HEK293 (cell line): ENCODE results near the gene PIK3R2.

ENCODE experiments used
- CTCF ChIA-PET: fragments of 350-600 bp; formaldehyde crosslinking; extraction: SDS; loops from one replicate; lab custom pipeline; 2021; ENCODE audit warnings: antibody characterized with exemption; lab: Yijun Ruan, JAX
- POLR2A ChIA-PET: fragments of 300-600 bp; formaldehyde crosslinking; extraction: SDS; loops from one replicate; lab custom pipeline; 2020; ENCODE audit warnings: antibody characterized with exemption, inconsistent platforms; lab: Yijun Ruan, JAX
- H3K27ac ChIP-seq: fragments of 200-500 bp; sonication (Bioruptor generic); 2 replicates; pipeline ENCODE4 v1.5.1; 2014; ENCODE audit warnings: low read depth, low read length, control low read depth, inconsistent platforms; ENCODE audit errors: extremely low read depth
- H3K36me3 ChIP-seq, 2 experiments: fragments of 200-500 bp in 1 of 2; sonication (Bioruptor generic) in 1 of 2; 1 replicate in 1 of 2; 2 replicates in 1 of 2; pipeline ENCODE4 v1.5.1; 2014 to 2017; ENCODE audit warnings: inconsistent platforms in 2 of 2, low read length in 2 of 2; ENCODE audit not compliant: control insufficient read depth in 2 of 2, insufficient read depth in 1 of 2
- H3K4me1 ChIP-seq: fragments of 200-500 bp; sonication (Bioruptor generic); 2 replicates; pipeline ENCODE4 v1.5.1; 2014; ENCODE audit warnings: mild to moderate bottlenecking, low read length, inconsistent platforms; ENCODE audit not compliant: control insufficient read depth, insufficient read depth
- H3K4me3 ChIP-seq: 2 replicates; pipeline ENCODE4 v1.5.1; 2011; ENCODE audit warnings: low read depth, mild to moderate bottlenecking, control low read depth, low read length, moderate library complexity
- H3K9me3 ChIP-seq: fragments of 200-500 bp; sonication (Bioruptor generic); 2 replicates; pipeline ENCODE4 v1.5.1; 2014; ENCODE audit warnings: low read depth, low read length, inconsistent platforms; ENCODE audit not compliant: control insufficient read depth, insufficient read depth
- EGR2 ChIP-seq: fragments of 450-650 bp; formaldehyde crosslinking; IDR thresholded peaks from 2 replicates; pipeline ENCODE4 v1.5.1; 2016; ENCODE audit warnings: low read depth, missing biosample characterization, missing genetic modification characterization
- GLIS2 ChIP-seq: fragments of 450-650 bp; formaldehyde crosslinking; IDR thresholded peaks from 2 replicates; pipeline ENCODE4 v1.5.1; 2016; ENCODE audit warnings: missing biosample characterization, missing genetic modification characterization
- HOXD13 ChIP-seq: sonication (generic); formaldehyde crosslinking; IDR thresholded peaks from 2 replicates; pipeline ENCODE4 v1.8.0; 2022; ENCODE audit warnings: missing genetic modification reagents, borderline replicate concordance
- KLF9 ChIP-seq: fragments of 450-650 bp; formaldehyde crosslinking; IDR thresholded peaks from 2 replicates; pipeline ENCODE4 v1.5.1; 2016; ENCODE audit warnings: missing biosample characterization, missing genetic modification characterization, low read depth
- MYNN ChIP-seq: fragments of 450-650 bp; formaldehyde crosslinking; IDR thresholded peaks from 2 replicates; pipeline ENCODE4 v1.5.1; 2016; ENCODE audit warnings: missing biosample characterization, missing genetic modification characterization, borderline replicate concordance
- SP7 ChIP-seq: fragments of 450-650 bp; formaldehyde crosslinking; IDR thresholded peaks from 2 replicates; pipeline ENCODE4 v1.5.1; 2016; ENCODE audit warnings: missing biosample characterization, missing genetic modification characterization
- ZBTB26 ChIP-seq: fragments of 450-650 bp; formaldehyde crosslinking; optimal IDR thresholded peaks from 2 replicates; pipeline ENCODE3; 2016; ENCODE audit warnings: missing biosample characterization, mild to moderate bottlenecking, missing genetic modification characterization
- ZFHX2 ChIP-seq: fragments of 450-650 bp; formaldehyde crosslinking; conservative IDR thresholded peaks from 2 replicates; pipeline ENCODE4 v1.5.1; 2016; ENCODE audit warnings: missing biosample characterization, missing genetic modification characterization
- ZFP3 ChIP-seq: fragments of 450-650 bp; formaldehyde crosslinking; IDR thresholded peaks from 2 replicates; pipeline ENCODE4 v1.5.1; 2016; ENCODE audit warnings: low read depth, missing biosample characterization, missing genetic modification characterization
- ZFP41 ChIP-seq: fragments of 450-650 bp; formaldehyde crosslinking; IDR thresholded peaks from 2 replicates; pipeline ENCODE4 v1.5.1; 2016; ENCODE audit warnings: missing biosample characterization, missing genetic modification characterization, borderline replicate concordance
- ZNF248 ChIP-seq: fragments of 450-650 bp; formaldehyde crosslinking; IDR thresholded peaks from 2 replicates; pipeline ENCODE4 v1.5.1; 2017; ENCODE audit warnings: missing biosample characterization, missing genetic modification characterization
- ZNF274 ChIP-seq, 2 experiments: fragments of 200-500 bp in 1 of 2; fragments of 450-650 bp in 1 of 2; sonication (Bioruptor generic) in 1 of 2; formaldehyde crosslinking in 1 of 2; IDR thresholded peaks; 2 replicates each; pipeline versions ENCODE4 v1.5.1 to v1.6.1; 2014 to 2016; ENCODE audit warnings: borderline replicate concordance in 1 of 2, inconsistent platforms in 1 of 2, low read length in 1 of 2, missing biosample characterization in 1 of 2, missing genetic modification characterization in 1 of 2
- ZNF394 ChIP-seq: fragments of 450-650 bp; formaldehyde crosslinking; IDR thresholded peaks from 2 replicates; pipeline ENCODE4 v1.5.1; 2016; ENCODE audit warnings: missing biosample characterization, missing genetic modification characterization, mild to moderate bottlenecking, moderate library complexity, borderline replicate concordance
- ZNF423 ChIP-seq: fragments of 450-650 bp; formaldehyde crosslinking; IDR thresholded peaks from 2 replicates; pipeline ENCODE4 v1.5.1; 2016; ENCODE audit warnings: missing biosample characterization, missing genetic modification characterization
- ZNF518A ChIP-seq: fragments of 450-650 bp; formaldehyde crosslinking; conservative IDR thresholded peaks from 2 replicates; pipeline ENCODE4 v1.5.1; 2016; ENCODE audit warnings: low read depth, missing biosample characterization, missing genetic modification characterization
- ZNF600 ChIP-seq: fragments of 450-650 bp; formaldehyde crosslinking; IDR thresholded peaks from 2 replicates; pipeline ENCODE4 v1.5.1; 2016; ENCODE audit warnings: missing biosample characterization, missing genetic modification characterization
- ZNF664 ChIP-seq: fragments of 450-650 bp; formaldehyde crosslinking; IDR thresholded peaks from 2 replicates; pipeline ENCODE4 v1.5.1; 2016; ENCODE audit warnings: missing biosample characterization, missing genetic modification characterization
- ZNF843 ChIP-seq: fragments of 450-650 bp; formaldehyde crosslinking; IDR thresholded peaks from 2 replicates; pipeline ENCODE4 v1.5.1; 2016; ENCODE audit warnings: missing biosample characterization, missing genetic modification characterization
- TF ChIP-seq, protein P1 (sequence below): fragments of 450-650 bp; formaldehyde crosslinking; IDR thresholded peaks from 2 replicates; pipeline ENCODE4 v1.5.1; 2016; ENCODE audit warnings: missing biosample characterization, missing genetic modification characterization

The PIK3R2 gene

DNA sequence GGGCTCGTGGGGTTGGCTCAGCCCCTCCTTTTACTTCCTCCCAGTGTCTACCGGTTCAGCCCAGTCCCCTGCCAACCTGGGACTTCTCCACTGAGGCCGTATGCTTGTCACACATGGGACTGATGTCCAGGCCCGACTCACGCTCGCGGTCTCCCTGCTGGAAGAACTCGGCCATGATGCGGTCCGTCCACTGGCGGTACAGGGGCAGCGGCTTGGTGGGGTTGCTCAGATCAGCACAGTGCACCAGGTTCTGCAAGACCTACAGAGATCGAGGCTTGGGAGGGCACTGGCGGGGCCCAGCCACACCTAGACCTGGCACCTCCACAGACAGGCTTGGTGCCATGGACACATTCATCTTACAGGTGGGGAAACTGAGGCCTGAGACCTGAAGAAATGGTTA is 58.7 kb downstream of the PIK3R2 start (continued):
- TF ChIP-seq ZNF518A: no peak
- TF ChIP-seq, all 188 proteins: peak for 0

DNA sequence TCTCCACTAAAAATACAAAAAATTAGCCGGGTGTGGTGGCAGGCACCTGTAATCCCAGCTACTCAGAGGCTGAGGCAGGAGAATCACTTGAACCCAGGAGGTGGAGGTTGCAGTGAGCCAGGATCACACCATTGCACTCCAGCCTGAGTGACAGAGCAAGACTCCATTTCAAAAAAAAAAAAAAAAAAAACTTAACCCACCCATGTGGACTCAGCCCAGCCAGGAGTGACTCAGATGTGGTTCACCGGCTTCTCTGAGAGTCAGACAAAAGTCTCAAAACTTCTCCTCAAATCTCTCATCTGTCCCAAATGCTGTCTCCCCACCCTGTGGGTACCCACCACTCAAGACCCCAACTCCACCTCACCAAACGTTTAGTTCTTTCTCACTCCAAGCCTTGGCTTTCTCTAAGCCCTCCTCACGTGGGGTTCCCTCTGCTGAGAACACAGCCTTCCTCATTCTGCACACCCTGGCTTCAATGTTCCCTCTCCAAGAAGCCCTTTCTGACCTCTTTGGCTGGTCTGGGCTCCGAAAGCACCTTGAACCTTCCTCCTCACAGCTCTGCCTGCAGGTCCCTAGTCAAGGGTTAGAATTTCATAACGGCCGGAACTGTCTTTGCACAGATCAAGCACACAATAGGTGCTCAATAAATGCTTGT is 61.9 kb downstream of the PIK3R2 start:
- CTCF ChIA-PET: interaction anchor here (0.6 to 1.1 kb wide), 5 partner anchors 14 to 64 kb away, joined by 3 to 4 read pairs (median 3); no protein-coding TSS in a partner anchor
- no peaks in the 10 kb centered on the region for H3K9me3 ChIP-seq
- no peak for TF ChIP-seq ZBTB26 (tag by site-specific recombination)
- TF ChIP-seq HOXD13: no peak
- TF ChIP-seq ZNF843 (tag by site-specific recombination): no peak
- TF ChIP-seq ZNF664 (tag by site-specific recombination): peak; percentile 33; the same call in 1 of the 2 replicates
- TF ChIP-seq, protein P1, sequence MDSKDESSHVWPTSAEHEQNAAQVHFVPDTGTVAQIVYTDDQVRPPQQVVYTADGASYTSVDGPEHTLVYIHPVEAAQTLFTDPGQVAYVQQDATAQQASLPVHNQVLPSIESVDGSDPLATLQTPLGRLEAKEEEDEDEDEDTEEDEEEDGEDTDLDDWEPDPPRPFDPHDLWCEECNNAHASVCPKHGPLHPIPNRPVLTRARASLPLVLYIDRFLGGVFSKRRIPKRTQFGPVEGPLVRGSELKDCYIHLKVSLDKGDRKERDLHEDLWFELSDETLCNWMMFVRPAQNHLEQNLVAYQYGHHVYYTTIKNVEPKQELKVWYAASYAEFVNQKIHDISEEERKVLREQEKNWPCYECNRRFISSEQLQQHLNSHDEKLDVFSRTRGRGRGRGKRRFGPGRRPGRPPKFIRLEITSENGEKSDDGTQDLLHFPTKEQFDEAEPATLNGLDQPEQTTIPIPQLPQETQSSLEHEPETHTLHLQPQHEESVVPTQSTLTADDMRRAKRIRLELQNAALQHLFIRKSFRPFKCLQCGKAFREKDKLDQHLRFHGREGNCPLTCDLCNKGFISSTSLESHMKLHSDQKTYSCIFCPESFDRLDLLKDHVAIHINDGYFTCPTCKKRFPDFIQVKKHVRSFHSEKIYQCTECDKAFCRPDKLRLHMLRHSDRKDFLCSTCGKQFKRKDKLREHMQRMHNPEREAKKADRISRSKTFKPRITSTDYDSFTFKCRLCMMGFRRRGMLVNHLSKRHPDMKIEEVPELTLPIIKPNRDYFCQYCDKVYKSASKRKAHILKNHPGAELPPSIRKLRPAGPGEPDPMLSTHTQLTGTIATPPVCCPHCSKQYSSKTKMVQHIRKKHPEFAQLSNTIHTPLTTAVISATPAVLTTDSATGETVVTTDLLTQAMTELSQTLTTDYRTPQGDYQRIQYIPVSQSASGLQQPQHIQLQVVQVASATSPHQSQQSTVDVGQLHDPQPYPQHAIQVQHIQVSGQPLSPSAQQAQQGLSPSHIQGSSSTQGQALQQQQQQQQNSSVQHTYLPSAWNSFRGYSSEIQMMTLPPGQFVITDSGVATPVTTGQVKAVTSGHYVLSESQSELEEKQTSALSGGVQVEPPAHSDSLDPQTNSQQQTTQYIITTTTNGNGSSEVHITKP (tag by site-specific recombination): peak; percentile 52
- H3K27ac ChIP-seq: no peak overlapping the region
- H3K4me1 ChIP-seq: no peaks in the 10 kb centered on the region
- H3K36me3 ChIP-seq: no peaks in the 10 kb centered on the region
- POLR2A ChIA-PET: interaction anchor here (0.6 kb wide), 1 partner anchor 136 kb away, joined by 5 read pairs; no protein-coding TSS in a partner anchor
- H3K4me3 ChIP-seq: no peak overlapping the region

DNA sequence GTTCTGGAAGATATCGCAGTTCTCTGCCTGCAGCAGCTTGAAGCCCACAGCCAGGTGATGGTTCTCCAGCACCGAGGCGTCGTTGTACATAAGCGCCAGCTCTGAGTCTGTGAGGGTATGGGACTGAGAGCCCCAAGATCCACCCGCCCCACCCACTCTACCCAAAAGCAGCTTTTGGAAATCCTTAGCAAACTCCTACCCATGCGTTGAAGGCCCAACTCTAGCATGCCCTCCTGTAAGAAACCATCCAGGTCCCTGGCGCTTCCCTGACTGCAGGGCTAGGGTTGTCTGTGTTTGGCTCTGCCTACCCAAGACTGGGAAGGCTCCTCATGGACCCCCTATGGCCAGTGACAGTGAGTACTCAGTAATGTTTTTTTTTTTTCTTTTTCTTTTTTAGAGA is 63.8 kb downstream of the PIK3R2 start:
- H3K36me3 ChIP-seq: no peaks in the 10 kb centered on the region
- H3K4me3 ChIP-seq: no peak overlapping the region
- TF ChIP-seq ZFP41: no peak
- TF ChIP-seq ZFP3: peak; percentile 92
- no peaks in the 10 kb centered on the region for H3K9me3 ChIP-seq
- no peaks in the 10 kb centered on the region for H3K4me1 ChIP-seq
- ChIA-PET CTCF (interaction anchor here (1.0 kb wide), 1 partner anchor 9 kb away, joined by 6 read pairs; no protein-coding TSS in a partner anchor), POLR2A (interaction anchor here (0.6 kb wide), 1 partner anchor 44 kb away, joined by 5 read pairs; no protein-coding TSS in a partner anchor)
- no peak overlapping the region for H3K27ac ChIP-seq

DNA sequence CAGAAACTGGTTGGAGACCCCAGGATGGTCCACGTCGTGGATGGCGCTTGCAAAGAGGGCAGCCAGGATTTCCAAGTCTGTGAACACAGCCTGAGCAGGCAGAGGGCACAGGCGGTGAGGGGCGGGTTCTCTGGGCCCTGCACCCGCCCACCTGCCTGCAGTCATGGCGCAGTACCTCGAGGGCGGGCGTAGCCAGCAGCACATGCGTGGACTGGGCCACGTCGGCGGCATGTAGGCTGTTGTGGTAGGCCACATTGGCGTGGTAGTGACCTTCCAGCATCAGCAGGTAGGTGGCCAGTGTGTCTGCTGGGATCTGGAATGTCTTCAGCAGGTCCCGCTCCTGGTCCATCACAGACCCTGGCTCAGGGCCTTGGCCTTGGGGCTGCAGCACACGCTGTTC is 65.2 kb downstream of the PIK3R2 start:
- TF ChIP-seq ZNF274 (IDR thresholded peaks at IDR 0.05; ENCODE audit: low read length) (no peak), ZNF274 (tag by site-specific recombination; IDR thresholded peaks at IDR 0.05; ENCODE audit: borderline replicate concordance) (no peak), ZNF248 (no peak), ZFHX2 (tag by site-specific recombination) (peak; percentile 76), EGR2 (tag by site-specific recombination) (peak; percentile 54), MYNN (tag by site-specific recombination) (no peak), SP7 (tag by site-specific recombination) (no peak), ZNF600 (tag by site-specific recombination) (peak; percentile 57; the same call in 1 of the 2 replicates), GLIS2 (tag by site-specific recombination) (no peak), ZNF423 (tag by site-specific recombination) (no peak), KLF9 (tag by site-specific recombination) (no peak), ZNF394 (tag by site-specific recombination) (no peak)
- Histone ChIP-seq H3K9me3 (no peaks in the 10 kb centered on the region), H3K4me1 (no peaks in the 10 kb centered on the region), H3K36me3 (no peaks in the 10 kb centered on the region), H3K4me3 (no peak overlapping the region), H3K27ac (no peak overlapping the region)
- POLR2A ChIA-PET: no interaction called here
- CTCF ChIA-PET: interaction anchor here (2.1 to 4.1 kb wide), 2 partner anchors 10 to 34 kb away, joined by 8 to 16 read pairs; no protein-coding TSS in a partner anchor
